ENCODE measurements around the gene ADPRHL1. TPM values are rescaled to one million over a fixed set of nuclear protein-coding genes. Genes with fewer than 3 reads are reported as not detected.

The ADPRHL1 gene
- total and polyA plus RNA-seq, 2 experiments from 2014 or later, result 1.0 to 1.1 TPM

DNA sequence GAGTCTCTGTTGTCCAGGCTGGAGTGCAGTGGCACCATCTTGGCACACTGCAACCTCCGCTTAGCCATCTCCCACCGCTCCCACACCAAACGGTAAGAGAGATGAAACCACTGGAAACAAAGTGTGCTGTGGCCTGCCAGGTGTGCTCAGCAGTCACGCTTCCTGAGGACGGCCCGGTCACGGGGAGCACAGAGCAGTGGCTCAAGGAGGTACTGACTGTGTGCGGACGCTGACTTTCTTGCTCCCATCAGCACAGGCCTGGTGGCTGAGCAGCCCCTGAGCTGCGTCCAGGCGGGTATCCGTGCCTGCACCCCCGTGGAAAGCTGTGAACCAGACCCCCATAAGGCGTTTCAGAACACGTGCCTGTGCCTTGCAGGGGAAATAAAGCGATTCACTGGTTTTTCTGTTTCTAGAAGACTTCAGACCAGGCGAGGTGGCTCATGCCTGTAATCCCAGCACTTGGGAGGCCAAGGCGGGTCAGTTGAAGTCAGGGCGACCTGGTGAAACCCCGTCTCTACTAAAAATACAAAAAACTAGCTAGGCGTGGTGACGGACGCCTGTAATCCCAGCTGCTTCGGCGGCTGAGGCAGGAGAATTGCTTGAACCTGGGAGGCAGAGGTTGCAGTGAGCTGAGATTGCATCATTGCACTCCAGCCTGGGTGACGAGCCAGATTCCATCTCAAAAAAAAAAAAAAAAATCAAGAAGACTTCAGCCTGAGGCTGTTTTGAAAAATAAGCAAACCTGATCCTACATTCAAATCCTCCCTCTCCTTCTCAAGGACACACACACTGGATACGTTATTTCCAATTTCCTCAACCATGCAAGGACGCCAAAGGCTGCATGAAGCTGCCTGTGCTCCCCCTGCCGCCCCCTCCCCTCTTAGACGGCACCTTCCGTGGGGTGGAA is 25.5 kb downstream of the ADPRHL1 start:
- DNase-seq (ENCODE audit: low spot score), result no peak
- H4K20me1 ChIP-seq (ENCODE audit: insufficient read depth, poor library complexity, severe bottlenecking), result no peaks in the 10 kb centered on the region
- H3K27ac ChIP-seq, result no peak overlapping the region
- no peak overlapping the region for H3K4me3 ChIP-seq
- 89% methylated on average over 31 of the region's 31 CpGs for WGBS (ENCODE audit: low lambda C conversion rate, missing lambda C conversion rate)
- H2AFZ ChIP-seq, result no peak overlapping the region
- H3K4me1 ChIP-seq (ENCODE audit: insufficient read depth), result peaks cover under 1% of the 10 kb centered on the region
- no peaks in the 10 kb centered on the region for H3K9me2 ChIP-seq (replicated peaks; ENCODE audit: insufficient read depth)
- no peak overlapping the region for H3K4me2 ChIP-seq
- TF ChIP-seq, protein P1, sequence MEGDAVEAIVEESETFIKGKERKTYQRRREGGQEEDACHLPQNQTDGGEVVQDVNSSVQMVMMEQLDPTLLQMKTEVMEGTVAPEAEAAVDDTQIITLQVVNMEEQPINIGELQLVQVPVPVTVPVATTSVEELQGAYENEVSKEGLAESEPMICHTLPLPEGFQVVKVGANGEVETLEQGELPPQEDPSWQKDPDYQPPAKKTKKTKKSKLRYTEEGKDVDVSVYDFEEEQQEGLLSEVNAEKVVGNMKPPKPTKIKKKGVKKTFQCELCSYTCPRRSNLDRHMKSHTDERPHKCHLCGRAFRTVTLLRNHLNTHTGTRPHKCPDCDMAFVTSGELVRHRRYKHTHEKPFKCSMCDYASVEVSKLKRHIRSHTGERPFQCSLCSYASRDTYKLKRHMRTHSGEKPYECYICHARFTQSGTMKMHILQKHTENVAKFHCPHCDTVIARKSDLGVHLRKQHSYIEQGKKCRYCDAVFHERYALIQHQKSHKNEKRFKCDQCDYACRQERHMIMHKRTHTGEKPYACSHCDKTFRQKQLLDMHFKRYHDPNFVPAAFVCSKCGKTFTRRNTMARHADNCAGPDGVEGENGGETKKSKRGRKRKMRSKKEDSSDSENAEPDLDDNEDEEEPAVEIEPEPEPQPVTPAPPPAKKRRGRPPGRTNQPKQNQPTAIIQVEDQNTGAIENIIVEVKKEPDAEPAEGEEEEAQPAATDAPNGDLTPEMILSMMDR (IDR thresholded peaks at IDR 0.05; ENCODE audit: poor library complexity), result no peak
- no peak for TF ChIP-seq EZH2 (IDR thresholded peaks at IDR 0.05; ENCODE audit: borderline replicate concordance)
- no peak for TF ChIP-seq EZH2phosphoT487 (IDR thresholded peaks at IDR 0.05; ENCODE audit: low read depth, severe bottlenecking, unreplicated experiment)
- H3K36me3 ChIP-seq (replicated peaks; ENCODE audit: insufficient read depth, low read depth), result no peaks in the 10 kb centered on the region
- no peaks in the 10 kb centered on the region for H3K27me3 ChIP-seq
- no peaks in the 10 kb centered on the region for H3K9me3 ChIP-seq (ENCODE audit: low read depth)
- H3K79me2 ChIP-seq, result no peaks in the 10 kb centered on the region

DNA sequence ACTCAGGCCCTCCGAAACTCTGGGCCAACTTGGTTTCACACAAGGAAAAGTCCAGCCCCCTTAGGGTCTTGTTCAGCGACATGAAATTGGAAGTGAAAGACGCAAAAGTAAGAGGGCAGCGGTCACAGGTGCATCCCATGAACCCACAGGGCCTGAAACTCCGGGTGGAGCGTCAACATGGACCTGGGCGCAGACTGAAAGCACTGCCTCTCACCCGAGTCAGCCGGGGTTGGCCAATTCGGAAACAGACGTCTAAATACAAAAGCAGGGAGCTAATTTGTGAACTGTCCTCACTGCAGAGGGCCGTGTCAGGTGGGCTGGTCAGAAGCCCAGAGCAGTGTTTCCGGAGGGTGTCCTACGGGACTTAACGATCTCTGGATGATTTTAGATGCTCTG is 26.7 kb downstream of the ADPRHL1 start:
- Histone ChIP-seq H2AFZ (no peak overlapping the region), H3K79me2 (no peaks in the 10 kb centered on the region), H3K4me1 (ENCODE audit: insufficient read depth) (peaks cover 7% of the 10 kb centered on the region), H3K27ac (no peak overlapping the region), H4K20me1 (ENCODE audit: insufficient read depth, poor library complexity, severe bottlenecking) (no peaks in the 10 kb centered on the region), H3K27me3 (no peaks in the 10 kb centered on the region), H3K4me3 (no peak overlapping the region), H3K9me3 (ENCODE audit: low read depth) (no peaks in the 10 kb centered on the region), H3K9me2 (replicated peaks; ENCODE audit: insufficient read depth) (no peaks in the 10 kb centered on the region), H3K4me2 (no peak overlapping the region), H3K36me3 (replicated peaks; ENCODE audit: insufficient read depth, low read depth) (no peaks in the 10 kb centered on the region)
- no peak for DNase-seq (ENCODE audit: low spot score)
- WGBS (ENCODE audit: low lambda C conversion rate, missing lambda C conversion rate), result 95% methylated on average over 15 of the region's 15 CpGs
- no peak for TF ChIP-seq EZH2 (IDR thresholded peaks at IDR 0.05; ENCODE audit: borderline replicate concordance)
- TF ChIP-seq EZH2phosphoT487 (IDR thresholded peaks at IDR 0.05; ENCODE audit: low read depth, severe bottlenecking, unreplicated experiment), result no peak
- TF ChIP-seq, protein P1 (IDR thresholded peaks at IDR 0.05; ENCODE audit: poor library complexity), result no peak

DNA sequence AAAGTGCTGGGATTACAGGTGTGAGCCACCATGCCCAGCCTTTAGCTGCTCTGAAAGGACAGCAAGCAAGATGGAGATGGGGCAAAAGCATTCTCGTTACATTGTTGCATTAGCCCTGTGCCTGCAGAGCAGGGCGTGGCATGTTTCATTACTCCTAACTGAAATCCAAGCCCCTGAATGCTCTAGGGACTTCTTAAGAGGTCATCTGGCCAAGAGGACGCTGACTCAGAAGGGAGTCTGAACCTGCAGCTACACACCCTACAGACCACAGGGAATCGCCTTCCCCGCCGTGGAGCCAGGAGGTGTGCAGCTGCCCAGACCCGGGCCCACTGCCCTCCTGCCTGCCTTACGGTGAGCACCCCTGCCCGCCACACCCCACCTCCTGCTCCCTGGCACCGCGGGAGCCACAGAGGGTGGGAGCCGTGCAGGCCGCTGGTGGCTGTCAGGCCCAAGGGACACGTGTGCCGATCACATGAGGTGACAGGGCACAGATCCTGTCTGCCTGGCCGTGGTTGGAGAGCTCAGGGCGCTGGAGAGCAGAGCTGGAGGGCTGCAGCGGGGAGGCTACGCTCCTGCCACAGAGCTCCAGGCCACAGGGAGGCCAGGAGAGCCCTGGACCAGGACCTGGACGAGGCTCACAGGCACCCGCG is 27.2 kb downstream of the ADPRHL1 start:
- no peaks in the 10 kb centered on the region for H3K79me2 ChIP-seq
- H3K4me3 ChIP-seq, result no peak overlapping the region
- H3K4me1 ChIP-seq (ENCODE audit: insufficient read depth), result peaks cover 11% of the 10 kb centered on the region
- no peaks in the 10 kb centered on the region for H4K20me1 ChIP-seq (ENCODE audit: insufficient read depth, poor library complexity, severe bottlenecking)
- no peaks in the 10 kb centered on the region for H3K9me2 ChIP-seq (replicated peaks; ENCODE audit: insufficient read depth)
- no peaks in the 10 kb centered on the region for H3K27me3 ChIP-seq
- H3K27ac ChIP-seq, result no peak overlapping the region
- H3K4me2 ChIP-seq, result no peak overlapping the region
- TF ChIP-seq EZH2phosphoT487 (IDR thresholded peaks at IDR 0.05; ENCODE audit: low read depth, severe bottlenecking, unreplicated experiment) (no peak), EZH2 (IDR thresholded peaks at IDR 0.05; ENCODE audit: borderline replicate concordance) (no peak)
- TF ChIP-seq, protein P1 (IDR thresholded peaks at IDR 0.05; ENCODE audit: poor library complexity), result no peak
- no peaks in the 10 kb centered on the region for H3K9me3 ChIP-seq (ENCODE audit: low read depth)
- no peaks in the 10 kb centered on the region for H3K36me3 ChIP-seq (replicated peaks; ENCODE audit: insufficient read depth, low read depth)
- no peak for DNase-seq (ENCODE audit: low spot score)
- no peak overlapping the region for H2AFZ ChIP-seq
- WGBS (ENCODE audit: low lambda C conversion rate, missing lambda C conversion rate), result 95% methylated on average over 15 of the region's 22 CpGs
